ENCODE results near the gene TP53BP2.

Gene TP53BP2

GRCh38 chr1:223834660-223835263 lies 11.0 kb downstream of the TP53BP2 start:
- Histone ChIP-seq H3K4me3 (ENCODE audit: low read depth in 1 of 2, low read length in 2 of 2) (no peak overlapping the region), H3K9me3 (ENCODE audit: insufficient read depth, low read length, severe bottlenecking) (no peaks in the 10 kb centered on the region), H3K4me1 (ENCODE audit: insufficient read depth, low read length) (peaks cover 27% of the 10 kb centered on the region), H4K20me1 (ENCODE audit: insufficient read depth, low read length) (peaks cover 63% of the 10 kb centered on the region), H3K27me3 (ENCODE audit: insufficient read depth, low read length, poor library complexity) (no peaks in the 10 kb centered on the region), H3K79me2 (ENCODE audit: insufficient read depth, low read length) (peaks cover 93% of the 10 kb centered on the region), H3K9ac (ENCODE audit: low read depth, low read length) (no peak overlapping the region), H3K4me2 (ENCODE audit: insufficient read depth, low read length) (no peak overlapping the region), H3K27ac (ENCODE audit: low read length) (no peak overlapping the region), H3K36me3 (ENCODE audit: insufficient read depth, low read length) (no peaks in the 10 kb centered on the region), H2AFZ (ENCODE audit: low read depth, low read length) (no peak overlapping the region)
- DNase-seq, result no peak
- TF ChIP-seq EZH2 (IDR thresholded peaks at IDR 0.05; ENCODE audit: borderline replicate concordance, low read depth, low read length, severe bottlenecking), result no peak
- TF ChIP-seq CTCF (IDR thresholded peaks at IDR 0.05; ENCODE audit: borderline replicate concordance, extremely low read depth, low read length, poor library complexity, severe bottlenecking), result no peak
- no peak for ATAC-seq (ENCODE audit: insufficient read depth, low read depth)

DNA sequence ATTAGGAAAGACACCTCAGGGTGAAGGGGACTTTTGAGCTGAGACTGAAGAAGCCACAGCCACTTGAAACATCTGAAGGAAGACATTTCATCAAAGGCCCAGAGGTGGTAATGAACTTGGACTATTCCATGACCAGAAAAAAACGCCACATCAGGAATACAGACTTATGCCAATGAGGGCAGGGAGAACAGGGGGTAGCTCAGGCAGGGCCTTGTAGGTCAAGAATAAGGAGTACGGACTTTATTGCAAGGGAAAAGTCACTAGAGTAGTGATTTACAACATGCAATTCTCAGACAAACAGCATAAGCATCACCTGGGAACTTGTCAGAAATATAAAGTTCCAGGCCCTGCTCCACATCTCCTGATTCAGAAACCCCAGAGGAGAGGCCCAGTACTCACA lies 11.8 kb downstream of the TP53BP2 start:
- Histone ChIP-seq H3K9me3 (ENCODE audit: insufficient read depth, low read length, severe bottlenecking) (no peaks in the 10 kb centered on the region), H3K4me1 (ENCODE audit: insufficient read depth, low read length) (peaks cover 27% of the 10 kb centered on the region), H3K79me2 (ENCODE audit: insufficient read depth, low read length) (peaks cover 94% of the 10 kb centered on the region), H2AFZ (ENCODE audit: low read depth, low read length) (no peak overlapping the region), H3K9ac (ENCODE audit: low read depth, low read length) (no peak overlapping the region), H3K4me2 (ENCODE audit: insufficient read depth, low read length) (no peak overlapping the region), H3K4me3 (ENCODE audit: low read depth in 1 of 2, low read length in 2 of 2) (no peak overlapping the region), H3K27me3 (ENCODE audit: insufficient read depth, low read length, poor library complexity) (no peaks in the 10 kb centered on the region), H3K36me3 (ENCODE audit: insufficient read depth, low read length) (no peaks in the 10 kb centered on the region), H3K27ac (ENCODE audit: low read length) (no peak overlapping the region), H4K20me1 (ENCODE audit: insufficient read depth, low read length) (peaks cover 65% of the 10 kb centered on the region)
- ATAC-seq (ENCODE audit: insufficient read depth, low read depth) (no peak), DNase-seq (no peak)
- no peak for TF ChIP-seq CTCF (IDR thresholded peaks at IDR 0.05; ENCODE audit: borderline replicate concordance, extremely low read depth, low read length, poor library complexity, severe bottlenecking)
- TF ChIP-seq EZH2 (IDR thresholded peaks at IDR 0.05; ENCODE audit: borderline replicate concordance, low read depth, low read length, severe bottlenecking), result no peak

- Histone ChIP-seq H3K4me1 (ENCODE audit: insufficient read depth, low read length) (peaks cover 18% of the 10 kb centered on the region), H4K20me1 (ENCODE audit: insufficient read depth, low read length) (peaks cover 60% of the 10 kb centered on the region), H2AFZ (ENCODE audit: low read depth, low read length) (no peak overlapping the region), H3K4me2 (ENCODE audit: insufficient read depth, low read length) (no peak overlapping the region), H3K27ac (ENCODE audit: low read length) (no peak overlapping the region), H3K4me3 (ENCODE audit: low read depth in 1 of 2, low read length in 2 of 2) (no peak overlapping the region), H3K36me3 (ENCODE audit: insufficient read depth, low read length) (no peaks in the 10 kb centered on the region), H3K9me3 (ENCODE audit: insufficient read depth, low read length, severe bottlenecking) (no peaks in the 10 kb centered on the region), H3K27me3 (ENCODE audit: insufficient read depth, low read length, poor library complexity) (no peaks in the 10 kb centered on the region), H3K79me2 (ENCODE audit: insufficient read depth, low read length) (peaks cover 93% of the 10 kb centered on the region), H3K9ac (ENCODE audit: low read depth, low read length) (no peak overlapping the region)
- ATAC-seq (ENCODE audit: insufficient read depth, low read depth) (peak; percentile 28; the same call in 2 of the 3 replicates), DNase-seq (no peak)
- TF ChIP-seq EZH2 (IDR thresholded peaks at IDR 0.05; ENCODE audit: borderline replicate concordance, low read depth, low read length, severe bottlenecking), result no peak
- TF ChIP-seq CTCF (IDR thresholded peaks at IDR 0.05; ENCODE audit: borderline replicate concordance, extremely low read depth, low read length, poor library complexity, severe bottlenecking), result no peak
Measured at GRCh38 chr1:223832637-223832943, 13.2 kb downstream of the TP53BP2 start.
